RWPE1 (cell line): ENCODE data around the gene CCDC136.

Experiments used
- CTCF ChIA-PET: fragments of 350-600 bp; sonication (Branson Sonifier 250); formaldehyde crosslinking; extraction: SDS; loops from one replicate; lab custom pipeline; 2021; lab: Yijun Ruan, JAX
- POLR2A ChIA-PET: fragments of 400-600 bp; formaldehyde crosslinking; extraction: SDS; loops from one replicate; lab custom pipeline; 2020; ENCODE audit warnings: antibody characterized with exemption; ENCODE audit not compliant: low non-redundant PET; lab: Yijun Ruan, JAX
- DNase-seq: peaks from one replicate; pipeline ENCODE4 v3.0.0; 2012; ENCODE audit warnings: low spot score
- H3K27ac ChIP-seq: fragments of 450-650 bp; 2 replicates; pipeline ENCODE4 v1.5.1; 2017
- TF ChIP-seq, protein P1 (sequence below): fragments of 450-650 bp; conservative IDR thresholded peaks from 2 replicates; pipeline ENCODE4 v1.5.1; 2017; ENCODE audit warnings: low read depth, mild to moderate bottlenecking

Gene CCDC136

DNA sequence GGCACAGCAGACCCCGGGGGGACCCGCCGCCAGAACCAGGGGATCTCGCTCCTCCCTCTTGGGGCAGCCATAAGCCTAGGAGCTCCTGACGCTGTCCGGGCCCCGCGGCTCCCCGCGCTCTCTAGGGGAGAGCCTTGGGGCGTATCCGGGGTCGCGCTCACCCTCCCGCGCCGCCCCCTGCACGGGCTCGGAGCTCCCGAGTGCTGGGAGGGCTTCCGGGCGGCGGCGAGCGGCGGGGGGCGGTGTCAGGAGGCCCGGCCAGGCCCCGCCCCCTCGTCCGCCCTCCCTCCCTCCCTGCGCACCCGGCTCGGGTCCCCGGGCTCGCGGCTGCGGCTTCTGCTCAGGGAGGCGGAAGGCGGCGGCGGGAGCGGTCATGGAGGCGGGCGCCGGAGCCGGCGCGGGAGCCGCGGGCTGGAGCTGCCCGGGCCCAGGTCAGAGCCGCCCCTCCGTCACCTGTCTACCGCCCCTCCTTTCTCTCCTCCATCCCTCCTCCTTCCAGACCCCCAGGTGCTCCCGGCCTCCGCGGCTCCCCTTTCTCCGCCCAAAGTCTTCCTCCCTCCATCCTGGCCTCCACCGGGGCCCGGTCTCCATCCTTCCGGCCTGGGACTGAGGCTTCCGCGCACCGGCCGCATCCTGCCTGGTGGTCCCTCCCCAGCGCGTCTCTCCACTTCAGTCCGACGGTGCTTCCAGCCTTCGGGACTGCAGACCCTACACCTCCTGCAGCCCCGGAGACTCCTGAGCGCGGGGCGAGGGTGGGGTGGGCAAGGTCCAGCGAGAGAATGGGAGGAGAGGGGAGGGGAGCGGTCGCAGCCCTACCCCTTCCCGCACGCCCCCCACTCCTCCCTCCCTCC lies at the start of gene CCDC136:
TSS of gene CCDC136 (plus strand) at position 848 of the 851 bp plus-strand sequence. CDS start 444 bp downstream, outside the sequence.
- no peak within 1 kb of the TSS for H3K27ac ChIP-seq
- ChIA-PET CTCF (no interaction called here), POLR2A (no interaction called here)
- peak; percentile 58 for DNase-seq
- TF ChIP-seq, protein P1, sequence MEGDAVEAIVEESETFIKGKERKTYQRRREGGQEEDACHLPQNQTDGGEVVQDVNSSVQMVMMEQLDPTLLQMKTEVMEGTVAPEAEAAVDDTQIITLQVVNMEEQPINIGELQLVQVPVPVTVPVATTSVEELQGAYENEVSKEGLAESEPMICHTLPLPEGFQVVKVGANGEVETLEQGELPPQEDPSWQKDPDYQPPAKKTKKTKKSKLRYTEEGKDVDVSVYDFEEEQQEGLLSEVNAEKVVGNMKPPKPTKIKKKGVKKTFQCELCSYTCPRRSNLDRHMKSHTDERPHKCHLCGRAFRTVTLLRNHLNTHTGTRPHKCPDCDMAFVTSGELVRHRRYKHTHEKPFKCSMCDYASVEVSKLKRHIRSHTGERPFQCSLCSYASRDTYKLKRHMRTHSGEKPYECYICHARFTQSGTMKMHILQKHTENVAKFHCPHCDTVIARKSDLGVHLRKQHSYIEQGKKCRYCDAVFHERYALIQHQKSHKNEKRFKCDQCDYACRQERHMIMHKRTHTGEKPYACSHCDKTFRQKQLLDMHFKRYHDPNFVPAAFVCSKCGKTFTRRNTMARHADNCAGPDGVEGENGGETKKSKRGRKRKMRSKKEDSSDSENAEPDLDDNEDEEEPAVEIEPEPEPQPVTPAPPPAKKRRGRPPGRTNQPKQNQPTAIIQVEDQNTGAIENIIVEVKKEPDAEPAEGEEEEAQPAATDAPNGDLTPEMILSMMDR = no peak

DNA sequence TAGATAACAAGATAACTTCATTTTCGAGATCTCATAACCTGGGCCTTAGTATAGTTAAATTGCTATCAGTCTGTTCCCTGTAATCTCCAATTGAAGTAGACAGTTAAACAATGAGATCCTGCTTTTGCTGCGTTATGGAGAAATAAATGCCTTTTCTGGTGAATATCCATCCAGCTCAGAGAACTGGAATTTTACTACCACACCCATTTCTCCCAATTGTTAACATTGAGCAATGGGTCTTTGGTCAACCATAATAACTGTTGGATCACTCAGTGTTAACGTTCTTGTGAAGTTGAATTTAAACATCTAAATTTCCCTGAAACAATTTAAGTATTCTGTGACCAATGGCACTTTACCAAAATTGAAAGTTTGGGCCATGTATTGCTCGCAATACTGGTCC lies 49.6 kb upstream of the CCDC136 start:
- ChIA-PET POLR2A (interaction anchor here (0.6 kb wide), 1 partner anchor 90 kb away, joined by 5 read pairs; no protein-coding TSS in a partner anchor), CTCF (no interaction called here)
- TF ChIP-seq, protein P1 = no peak
- peak; percentile 51 for DNase-seq
- H3K27ac ChIP-seq = no peak overlapping the region

GRCh38 chr7:128743112-128743772 lies 48.5 kb upstream of the CCDC136 start:
- DNase-seq = no peak
- ChIA-PET POLR2A (no interaction called here), CTCF (interaction anchor here (0.6 kb wide), 2 partner anchors 47 to 1405 kb away, joined by 3 to 5 read pairs; no protein-coding TSS in a partner anchor)
- H3K27ac ChIP-seq = peak overlapping the region; percentile 24; the same call in 1 of the 2 replicates
- TF ChIP-seq, protein P1 = no peak

- POLR2A ChIA-PET = no interaction called here
- DNase-seq = no peak
- TF ChIP-seq, protein P1 = no peak
- CTCF ChIA-PET = no interaction called here
- H3K27ac ChIP-seq = no peak overlapping the region
Observed at GRCh38 chr7:128744366-128744905, 47.3 kb upstream of the CCDC136 start.

DNA sequence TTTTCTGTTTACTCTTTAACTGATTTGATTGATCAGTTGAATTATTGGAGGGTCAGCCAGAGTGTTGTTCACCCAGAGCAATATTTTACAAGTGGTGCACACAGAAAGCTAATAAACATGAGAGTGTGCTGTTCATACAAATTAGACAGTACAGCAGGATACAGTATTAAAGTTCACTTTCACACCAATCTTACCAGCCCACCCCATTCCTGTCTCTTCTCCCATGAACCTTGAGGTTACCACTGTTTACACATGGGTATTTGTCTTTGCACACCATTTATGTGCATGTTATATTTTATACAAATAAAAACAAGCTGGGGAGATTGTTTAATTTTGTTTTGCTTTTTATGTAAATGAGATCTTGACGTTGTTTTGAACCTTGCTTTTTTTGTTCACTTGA lies 46.1 kb upstream of the CCDC136 start:
- TF ChIP-seq, protein P1 = no peak
- CTCF ChIA-PET = no interaction called here
- no peak overlapping the region for H3K27ac ChIP-seq
- no peak for DNase-seq
- POLR2A ChIA-PET = no interaction called here

DNA sequence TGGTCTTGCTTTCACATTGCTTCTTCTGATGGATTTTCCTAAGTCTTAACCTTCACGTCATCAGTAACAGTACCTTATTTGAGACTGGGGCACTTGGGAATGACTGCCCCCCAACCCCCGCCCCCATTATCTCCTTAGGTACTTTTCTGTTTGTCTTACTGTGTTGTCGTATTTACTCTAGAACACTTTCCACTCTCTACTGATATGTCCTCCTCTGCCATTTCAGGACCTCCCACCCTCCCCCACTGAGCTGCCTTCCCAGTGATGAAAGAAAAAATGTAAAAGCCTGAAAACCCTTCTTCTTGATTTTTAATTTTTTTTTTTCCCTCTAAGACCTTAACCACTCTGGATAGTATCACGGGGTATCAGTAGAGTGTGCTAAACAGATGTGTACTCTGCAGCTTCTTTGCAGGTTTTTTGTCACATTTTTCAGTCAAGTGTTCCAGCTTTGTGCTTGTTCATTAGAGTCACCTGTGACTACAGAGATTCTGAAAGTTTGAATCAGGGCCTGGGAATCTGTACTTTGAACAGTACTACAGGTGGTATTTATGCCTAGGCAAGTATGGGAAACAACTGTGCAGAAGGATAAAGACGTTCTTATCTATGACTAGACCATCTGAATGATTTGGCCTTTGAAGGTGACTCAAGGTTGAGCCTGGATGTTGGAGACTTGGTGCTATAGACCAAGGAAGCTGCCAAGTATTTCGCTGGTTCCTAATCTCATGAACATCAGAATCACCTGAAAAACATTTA lies 44.3 kb upstream of the CCDC136 start:
- H3K27ac ChIP-seq = no peak overlapping the region
- ChIA-PET CTCF (no interaction called here), POLR2A (no interaction called here)
- no peak for DNase-seq
- TF ChIP-seq, protein P1 = no peak
